HG03521 (cell line): ENCODE measurements around the gene DMBX1.

Experiments
- ATAC-seq: cut with Tn5 transposase; IDR thresholded peaks from one replicate; pipeline ENCODE4 v1.9.1; 2021; ENCODE audit warnings: mild to moderate bottlenecking, moderate library complexity; ENCODE audit not compliant: unreplicated experiment

DMBX1 gene

GRCh38 chr1:46522969-46523320 lies 33.3 kb downstream of the DMBX1 start:
- no peak for ATAC-seq

- no peak for ATAC-seq
Observed at GRCh38 chr1:46523496-46524353, 34.1 kb downstream of the DMBX1 start.

DNA sequence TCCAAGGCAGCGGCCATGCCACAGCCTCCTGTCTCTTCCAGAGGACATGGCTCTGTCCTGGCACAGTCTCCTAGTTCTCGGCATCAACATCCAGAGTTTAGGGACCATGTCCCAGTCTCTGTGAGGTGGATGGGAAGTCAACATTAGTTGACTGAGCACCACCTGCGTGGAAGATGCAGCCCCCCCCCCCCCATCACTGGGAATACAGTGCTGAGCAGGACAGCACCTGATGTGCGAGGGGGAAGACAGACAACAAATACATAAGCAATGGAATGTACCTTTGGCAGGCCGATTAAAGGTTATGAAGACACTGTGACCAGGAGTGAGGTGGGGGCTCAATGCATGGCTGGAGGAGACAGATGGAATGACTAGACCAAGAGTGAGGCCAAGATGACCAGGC lies 35.2 kb downstream of the DMBX1 start:
- ATAC-seq, result no peak

- ATAC-seq, result no peak
Observed at GRCh38 chr1:46525253-46525983, 35.8 kb downstream of the DMBX1 start.

DNA sequence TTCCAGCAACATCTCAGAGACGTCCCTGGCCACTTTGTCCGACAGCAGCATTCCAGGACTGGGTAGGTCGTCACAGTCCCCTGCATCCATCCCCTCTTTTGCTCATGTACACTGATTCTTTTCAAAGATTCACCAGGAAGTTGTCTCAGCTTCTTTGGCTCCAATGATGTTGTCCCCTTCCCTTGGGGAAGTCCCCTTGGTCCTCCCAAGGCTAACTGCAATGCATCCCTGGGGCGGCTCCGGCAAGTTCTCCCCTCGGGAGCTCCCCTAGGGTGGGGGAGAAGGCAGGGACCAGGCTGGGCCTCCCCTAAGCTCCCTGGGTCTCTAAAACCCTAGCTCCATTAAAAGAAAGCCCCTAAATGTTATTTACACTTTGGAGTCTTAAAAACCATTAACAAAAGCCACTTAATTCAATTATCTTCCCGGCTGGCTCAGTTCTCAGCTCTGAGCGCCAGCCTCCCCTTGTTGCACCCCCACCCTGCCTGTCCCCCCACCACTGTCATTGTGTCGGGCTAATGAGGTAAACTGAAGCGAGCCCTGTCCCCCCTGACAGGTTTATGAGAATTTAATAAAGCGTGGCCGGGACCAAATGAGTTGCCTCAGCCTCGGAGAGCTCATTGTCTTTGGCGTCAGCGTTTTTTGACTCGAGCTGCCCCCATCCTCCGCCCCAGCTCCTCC lies 36.5 kb downstream of the DMBX1 start:
- no peak for ATAC-seq

DNA sequence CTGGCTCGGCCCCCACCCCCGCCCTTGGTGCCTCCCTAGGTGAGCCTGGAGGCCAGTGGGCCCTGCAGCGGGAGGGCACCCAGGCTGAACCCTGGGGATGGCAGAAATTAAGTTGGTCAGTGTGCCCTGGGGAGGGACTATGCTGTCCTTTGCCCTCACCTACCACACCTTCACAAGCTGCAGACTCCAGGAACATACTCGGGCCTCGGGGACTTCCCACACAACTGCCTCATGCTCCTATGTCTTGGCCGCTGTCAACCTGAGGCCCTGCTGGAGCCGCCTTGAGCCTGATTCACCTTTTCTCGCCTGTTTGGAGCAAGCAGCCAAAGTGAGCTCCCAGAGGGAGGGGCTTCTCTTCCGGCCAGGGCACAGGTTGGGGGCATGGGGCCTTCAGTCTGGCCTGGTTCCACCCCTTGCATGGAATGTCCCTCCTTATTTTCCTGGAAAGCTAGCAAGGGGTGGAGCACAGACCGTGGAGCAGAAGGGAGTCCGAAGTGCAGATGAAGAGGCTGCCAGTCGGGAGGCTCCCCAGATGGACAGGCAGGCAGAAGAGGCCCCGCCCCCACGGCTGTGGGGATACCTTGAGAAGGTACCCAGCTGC lies 37.2 kb downstream of the DMBX1 start:
- no peak for ATAC-seq

GRCh38 chr1:46527474-46528296 lies 38.0 kb downstream of the DMBX1 start:
- ATAC-seq, result no peak

DNA sequence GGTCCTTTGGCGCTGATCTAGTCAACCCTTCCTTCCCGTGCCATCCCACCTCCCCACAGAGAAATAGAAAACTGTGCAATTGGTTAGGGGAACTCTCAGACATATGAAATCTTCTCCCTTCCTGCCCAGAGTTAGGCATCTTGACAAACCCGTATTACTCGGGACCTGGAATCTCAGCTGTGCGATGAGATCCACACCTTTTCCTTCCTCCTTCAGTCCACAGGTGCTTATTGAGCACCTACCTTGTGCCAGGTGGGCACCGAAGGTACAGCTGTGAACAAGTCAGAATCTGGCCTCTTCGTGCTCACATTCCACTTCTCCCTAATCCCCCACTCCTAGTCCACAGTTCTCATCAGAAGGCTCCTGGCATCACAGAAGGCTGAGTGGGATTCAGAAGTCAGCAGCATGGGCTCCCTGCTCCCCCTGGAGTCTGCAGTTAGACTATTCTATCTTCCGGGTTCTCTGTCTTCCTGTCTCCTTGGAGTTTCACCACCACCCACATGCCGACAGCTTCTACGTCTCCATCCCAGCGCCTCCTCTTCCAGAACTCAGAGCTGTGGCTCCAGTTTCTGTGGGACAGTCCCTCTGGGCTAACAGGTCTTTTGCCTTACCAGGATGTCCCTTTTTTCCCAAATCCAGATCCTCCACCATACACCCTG lies 38.8 kb downstream of the DMBX1 start:
- no peak for ATAC-seq

- no peak for ATAC-seq
Observed at GRCh38 chr1:46529031-46529630, 39.5 kb downstream of the DMBX1 start.

DNA sequence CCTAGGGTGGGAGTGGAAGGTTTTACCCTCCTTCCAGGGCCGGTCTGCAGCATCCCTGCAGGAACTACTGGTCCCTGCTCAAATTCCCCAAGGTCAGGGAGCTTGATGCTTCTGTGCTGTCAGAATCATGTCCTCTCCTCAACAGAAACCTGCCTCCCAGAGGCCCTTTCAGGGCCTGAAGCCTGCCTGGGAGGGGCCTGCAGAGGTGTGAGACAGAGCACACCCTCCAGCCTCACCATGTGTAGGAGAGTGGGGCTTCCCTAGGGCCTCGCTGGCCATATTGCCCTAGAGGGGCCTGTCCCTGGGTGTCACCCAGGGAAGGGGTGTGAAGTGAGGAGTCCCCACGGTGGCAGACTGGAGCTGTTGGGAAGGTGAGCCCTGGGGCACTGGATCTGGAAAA lies 40.7 kb downstream of the DMBX1 start:
- ATAC-seq, result no peak

GRCh38 chr1:46530791-46531409 lies 41.3 kb downstream of the DMBX1 start:
- no peak for ATAC-seq

DNA sequence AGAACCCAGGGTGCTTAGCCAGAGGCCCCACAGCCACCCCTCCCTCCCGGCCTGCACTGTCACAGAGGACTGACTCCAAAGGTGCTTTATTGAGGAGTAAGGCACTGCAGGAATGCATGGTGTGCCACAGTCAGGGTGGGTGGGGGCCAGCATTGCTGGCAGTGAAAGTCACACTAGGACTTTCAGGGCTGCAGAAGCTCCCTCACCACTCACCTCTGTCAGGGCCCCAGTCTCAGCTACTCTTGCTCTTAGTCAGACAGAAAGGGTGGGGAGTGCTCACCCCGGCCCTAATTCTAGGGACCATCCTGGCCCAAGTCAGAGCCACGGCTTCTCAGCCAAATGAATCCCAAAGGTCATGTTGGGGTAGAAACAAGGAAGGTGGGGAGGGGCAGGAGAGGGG lies 42.5 kb downstream of the DMBX1 start:
- ATAC-seq, result no peak

DNA sequence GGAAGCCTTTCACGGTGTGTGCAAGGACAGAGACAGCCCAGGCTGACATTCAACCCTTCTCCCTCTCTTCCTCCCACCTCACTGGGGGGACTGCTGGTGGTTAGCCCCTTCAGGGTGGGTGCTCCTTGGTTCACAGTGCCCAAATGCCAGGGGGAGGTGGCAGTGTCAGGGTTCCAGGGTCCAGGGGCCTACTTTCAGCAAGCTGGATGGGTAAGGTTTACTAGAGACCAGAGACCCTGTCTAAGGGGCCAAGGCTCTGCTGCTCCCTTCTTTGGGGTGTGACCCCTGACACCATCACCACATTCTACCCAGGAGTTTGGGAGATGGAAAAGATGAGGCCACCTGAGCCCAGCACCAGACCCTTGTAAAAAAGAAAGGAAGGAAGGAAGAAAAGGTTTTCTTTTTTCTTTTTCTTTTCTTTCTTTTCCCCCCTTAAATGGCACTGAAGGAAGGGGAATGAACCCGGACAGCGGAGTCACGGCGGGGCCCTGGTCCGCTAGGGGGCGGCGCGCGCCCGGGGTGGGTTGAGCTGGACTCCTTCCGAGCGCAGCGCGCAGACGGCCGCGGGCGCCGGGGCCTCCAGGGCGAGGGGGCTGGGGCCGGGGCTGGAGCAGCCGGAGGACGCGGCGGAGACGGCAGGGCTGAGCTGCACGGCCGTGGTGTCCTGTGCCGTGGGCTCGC lies 43.0 kb downstream of the DMBX1 start:
- peak; percentile 56 for ATAC-seq

DNA sequence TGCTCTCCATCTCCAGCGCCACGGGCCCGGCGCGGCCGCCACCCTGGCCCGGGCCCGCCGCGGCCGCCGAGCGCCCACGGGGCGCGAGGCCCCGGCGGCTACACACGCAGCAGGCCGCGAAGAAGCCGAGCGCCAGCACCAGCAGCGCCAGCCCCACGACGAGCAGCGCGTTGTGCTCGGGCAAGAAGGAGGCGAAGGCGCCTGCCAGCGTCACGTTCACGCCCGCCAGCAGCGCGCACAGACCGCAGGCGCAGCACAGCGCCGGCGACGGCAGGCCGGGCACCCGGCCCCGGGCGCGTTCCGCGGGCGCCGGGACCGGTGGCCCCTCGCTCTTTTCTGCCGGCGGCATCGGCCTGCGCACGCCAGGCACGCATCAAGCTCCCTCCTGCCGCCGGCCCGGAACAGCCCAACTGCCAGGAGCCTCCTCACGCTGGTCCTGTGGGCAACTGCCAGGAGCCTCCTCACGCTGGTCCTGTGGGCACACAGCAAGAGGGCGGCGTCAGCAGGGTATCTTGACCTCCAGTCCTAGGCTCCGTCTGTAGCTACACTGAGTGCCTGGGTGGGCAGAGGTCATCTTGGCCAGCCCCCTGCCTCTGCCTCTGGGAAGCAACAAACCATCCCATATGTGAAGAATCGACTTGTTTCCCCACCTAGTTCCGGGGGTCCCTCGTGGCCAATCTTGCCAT lies 43.7 kb downstream of the DMBX1 start:
- no peak for ATAC-seq

DNA sequence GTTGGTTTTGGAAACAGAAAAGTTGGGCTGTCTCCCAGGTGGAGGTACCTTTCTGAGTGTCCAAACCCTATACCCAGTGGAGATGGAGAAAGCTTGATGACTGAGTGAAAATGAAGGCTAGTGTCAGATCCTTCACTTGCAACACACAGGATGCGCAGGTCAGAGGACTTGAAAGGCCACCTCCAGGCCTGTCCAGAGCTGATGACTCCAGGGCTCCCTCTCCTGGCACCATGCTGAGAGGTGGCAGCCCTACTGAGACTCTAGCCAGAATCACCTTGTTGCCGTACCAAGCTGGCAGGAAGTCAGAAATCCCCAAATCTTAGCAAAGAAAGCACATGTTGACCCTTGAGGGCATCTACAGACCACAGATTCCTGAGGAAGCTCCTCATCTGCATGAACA lies 45.4 kb downstream of the DMBX1 start:
- ATAC-seq, result no peak

- no peak for ATAC-seq
Observed at GRCh38 chr1:46536527-46536926, 46.9 kb downstream of the DMBX1 start.

DNA sequence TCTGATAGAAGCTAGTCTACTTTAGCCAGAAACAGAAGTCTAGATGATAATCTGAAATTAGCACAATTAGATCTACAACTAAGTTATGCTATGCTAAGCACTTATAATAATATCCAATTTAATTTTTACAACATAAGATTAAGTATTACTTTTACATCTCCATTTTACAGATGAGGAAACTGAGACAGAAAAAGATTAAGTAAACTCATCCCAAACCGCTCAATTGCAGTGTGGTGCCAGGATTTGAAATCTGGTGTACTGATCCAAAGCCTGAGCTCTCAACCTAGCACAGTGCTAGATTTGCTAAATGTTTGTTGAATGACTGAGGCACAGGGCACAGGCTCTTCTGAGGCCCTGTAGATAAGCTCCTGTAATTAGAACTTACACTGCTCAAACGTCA lies 48.0 kb downstream of the DMBX1 start:
- no peak for ATAC-seq

DNA sequence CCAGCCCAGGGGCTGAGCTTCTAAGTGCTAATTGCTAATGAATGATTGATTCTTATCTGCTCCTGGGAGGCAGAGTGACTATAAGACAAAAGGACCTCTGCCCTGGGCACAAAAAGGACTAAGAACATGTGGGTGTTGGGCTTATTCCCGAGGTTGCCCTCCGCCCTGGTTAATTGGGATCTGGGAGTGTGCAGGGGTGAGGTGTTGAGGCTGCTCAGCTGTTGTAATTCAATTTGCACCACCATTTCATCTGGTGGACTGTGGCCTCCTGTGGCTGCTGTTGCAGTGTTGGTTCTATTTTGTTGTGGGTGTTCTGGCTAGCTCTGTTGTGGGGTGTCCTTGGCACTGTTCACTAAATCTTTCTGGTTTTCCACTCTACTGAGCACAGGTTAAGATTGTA lies 48.5 kb downstream of the DMBX1 start:
- no peak for ATAC-seq
